ENCODE results near the gene CAPNS2.

The CAPNS2 gene

DNA sequence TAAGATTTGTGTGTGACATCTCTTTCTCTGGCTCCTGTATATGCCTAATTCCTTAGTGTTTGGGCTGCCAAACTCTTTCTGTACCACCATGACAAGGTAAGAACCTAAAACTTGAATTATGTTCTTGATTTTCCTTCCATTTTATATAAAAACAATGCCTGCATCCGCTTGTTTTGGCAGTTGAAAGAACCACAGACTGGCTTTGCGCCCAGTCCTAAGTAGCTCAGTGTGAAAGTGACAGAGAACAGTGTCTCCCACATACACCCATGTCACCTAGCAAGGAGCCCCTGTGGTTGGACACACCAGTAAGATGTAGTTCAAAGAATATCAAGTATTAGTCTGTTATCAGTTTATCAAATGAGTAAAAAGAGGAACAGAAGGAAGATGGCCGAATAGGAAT, 48.6 kb downstream of the CAPNS2 start:
- TF ChIP-seq NFIC (IDR thresholded peaks at IDR 0.05) (no peak), REST (IDR thresholded peaks at IDR 0.05; ENCODE audit: low read depth) (no peak), FOXM1 (IDR thresholded peaks at IDR 0.05; ENCODE audit: borderline replicate concordance, low read depth) (no peak), CREB1 (IDR thresholded peaks at IDR 0.05; ENCODE audit: low read depth) (no peak), RAD21 (IDR thresholded peaks at IDR 0.05; ENCODE audit: low read depth) (no peak), EP300 (IDR thresholded peaks at IDR 0.05; ENCODE audit: borderline replicate concordance) (no peak)
